ENCODE measurements around the gene HOXA6.
A peak's percentile ranks its signal among the peaks of the same experiment; 100 is the strongest.

Gene HOXA6

GRCh38 chr7:27108390-27109127, 39.0 kb downstream of the HOXA6 start:
- peak; percentile 69 for DNase-seq (ENCODE audit: low spot score)

GRCh38 chr7:27107391-27108381, 39.9 kb downstream of the HOXA6 start:
- no peak for DNase-seq (ENCODE audit: low spot score)

- DNase-seq (ENCODE audit: low spot score) = no peak
These were observed 40.7 kb downstream of the HOXA6 start for GRCh38 chr7:27106901-27107240.

- no peak for DNase-seq (ENCODE audit: low spot score)
These were observed 41.2 kb downstream of the HOXA6 start for GRCh38 chr7:27106181-27106900.

- DNase-seq (ENCODE audit: low spot score) = no peak
These were observed 42.1 kb downstream of the HOXA6 start for GRCh38 chr7:27105301-27106031.

GRCh38 chr7:27104341-27105058, 43.1 kb downstream of the HOXA6 start:
- no peak for DNase-seq (ENCODE audit: low spot score)

- DNase-seq (ENCODE audit: low spot score) = no peak
These were observed 43.9 kb downstream of the HOXA6 start for GRCh38 chr7:27103489-27104226.

GRCh38 chr7:27102581-27103442, 44.8 kb downstream of the HOXA6 start, which contains the start of gene HOXA2:
Gene HOXA2, minus strand, starts transcription at chr7:27102683. Its CDS starts 183 bp downstream, at chr7:27102500.
- peak; percentile 82 for DNase-seq (ENCODE audit: low spot score)

- DNase-seq (ENCODE audit: low spot score) = no peak
These were observed 45.5 kb downstream of the HOXA6 start for GRCh38 chr7:27101957-27102580.

GRCh38 chr7:27101171-27101956, 46.2 kb downstream of the HOXA6 start:
- no peak for DNase-seq (ENCODE audit: low spot score)

- DNase-seq (ENCODE audit: low spot score) = no peak
These were observed 46.8 kb downstream of the HOXA6 start for GRCh38 chr7:27100694-27101170.

- DNase-seq (ENCODE audit: low spot score) = no peak
These were observed 47.9 kb downstream of the HOXA6 start for GRCh38 chr7:27099453-27100370.

GRCh38 chr7:27098578-27099451, 48.8 kb downstream of the HOXA6 start:
- no peak for DNase-seq (ENCODE audit: low spot score)

GRCh38 chr7:27097686-27098577, 49.6 kb downstream of the HOXA6 start:
- DNase-seq (ENCODE audit: low spot score) = no peak

Measured in hepatic stellate cell (primary cell).